ENCODE measurements around the gene APOBEC3B.
"Not testable (repeated sequence)": the region's sequence is repeated elsewhere in the genome, so short reads cannot be mapped to it uniquely, and the experiment has no call there.

APOBEC3B gene

GRCh38 chr22:38968801-38969200, 13.3 kb upstream of the APOBEC3B start:
- DNase-seq = no peak

GRCh38 chr22:38970551-38970950, 11.6 kb upstream of the APOBEC3B start:
- no peak for DNase-seq

GRCh38 chr22:38971202-38971601, 10.9 kb upstream of the APOBEC3B start:
- no peak for DNase-seq

GRCh38 chr22:38971791-38972190, 10.4 kb upstream of the APOBEC3B start:
- DNase-seq = no peak

GRCh38 chr22:38972558-38972957, 9.6 kb upstream of the APOBEC3B start:
- DNase-seq = no peak

- peak; percentile 49 for DNase-seq
Measured at GRCh38 chr22:38973289-38974169, 8.6 kb upstream of the APOBEC3B start.

DNA sequence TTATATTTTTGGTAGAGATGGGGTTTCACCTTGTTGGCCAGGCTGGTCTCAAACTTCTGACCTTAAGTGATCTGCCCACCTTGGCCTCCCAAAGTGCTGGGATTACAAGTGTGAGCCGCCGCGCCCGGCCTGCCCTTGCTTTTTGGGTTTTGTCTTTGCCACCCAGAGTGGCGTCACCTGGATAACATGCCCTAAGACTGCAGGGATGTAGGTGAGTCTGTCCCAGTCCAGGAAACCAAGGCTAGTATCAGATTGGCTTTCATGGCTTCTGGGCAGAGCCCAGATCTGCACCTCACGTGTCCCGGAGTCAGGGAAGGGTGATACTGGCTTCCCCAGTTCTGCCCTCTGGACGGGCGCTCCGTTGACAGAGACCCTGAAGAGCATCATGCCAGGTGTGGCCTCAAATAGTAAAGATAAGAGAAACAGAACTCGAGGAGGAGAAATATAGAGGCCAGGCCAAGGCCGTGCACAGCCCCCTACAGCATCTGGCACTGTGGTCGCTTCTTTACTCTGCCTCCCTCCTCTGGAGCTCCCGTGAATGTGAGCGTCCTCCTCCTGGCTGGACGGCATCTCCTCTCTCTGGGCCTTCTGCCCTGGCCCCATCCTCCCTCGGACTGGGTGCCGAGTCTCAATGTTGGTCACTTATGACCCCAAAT, 7.8 kb upstream of the APOBEC3B start:
- no peak for DNase-seq

GRCh38 chr22:38974826-38975175, 7.3 kb upstream of the APOBEC3B start:
- DNase-seq = no peak

- not testable (repeated sequence) for DNase-seq
Measured at GRCh38 chr22:38977289-38977688, 4.9 kb upstream of the APOBEC3B start.

- DNase-seq = not testable (repeated sequence)
Measured at GRCh38 chr22:38980587-38980986, 1.6 kb upstream of the APOBEC3B start.

- no peak for DNase-seq
Measured at GRCh38 chr22:38981005-38981991, 849 bp upstream of the APOBEC3B start.

GRCh38 chr22:38984224-38984623, 2.1 kb downstream of the APOBEC3B start:
- DNase-seq = no peak

GRCh38 chr22:38984784-38985757, 2.9 kb downstream of the APOBEC3B start:
- peak; percentile 80 for DNase-seq

- DNase-seq = no peak
Measured at GRCh38 chr22:38986629-38987028, 4.5 kb downstream of the APOBEC3B start.

DNA sequence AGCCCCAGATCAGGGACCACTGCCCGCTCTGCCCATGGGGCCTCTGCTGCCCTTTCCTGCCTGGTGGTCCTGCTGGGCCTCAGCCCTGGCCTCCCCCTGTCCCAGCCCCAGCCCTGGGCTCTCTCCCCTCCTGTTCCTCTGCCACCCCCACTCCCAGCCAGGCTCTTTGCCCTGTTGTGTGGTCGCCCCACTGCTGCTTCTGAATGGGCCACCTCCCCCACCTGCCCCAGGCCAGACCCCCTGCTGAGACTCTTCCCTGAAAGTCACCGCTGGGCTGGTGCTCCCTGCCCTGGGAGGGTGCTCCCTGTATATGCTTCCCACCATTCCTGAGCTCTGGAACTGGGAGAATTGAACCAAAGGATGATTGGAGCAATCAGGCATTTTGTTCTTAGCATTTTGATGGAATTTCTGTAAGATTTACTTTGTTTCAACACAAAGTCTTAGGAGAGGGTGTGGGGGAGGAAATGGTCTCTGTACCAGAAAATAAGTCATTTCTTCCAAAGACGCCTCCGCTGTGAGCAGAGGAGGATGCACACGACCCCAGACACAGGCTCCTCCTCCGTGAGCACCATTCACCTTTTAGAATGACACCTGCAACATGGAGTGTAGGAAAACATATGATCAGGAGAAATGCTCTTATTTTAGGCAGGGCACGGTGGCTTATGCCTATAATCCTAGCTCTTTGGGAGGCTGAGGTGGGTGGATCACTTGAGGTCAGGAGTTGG, 5.2 kb downstream of the APOBEC3B start:
- no peak for DNase-seq

DNA sequence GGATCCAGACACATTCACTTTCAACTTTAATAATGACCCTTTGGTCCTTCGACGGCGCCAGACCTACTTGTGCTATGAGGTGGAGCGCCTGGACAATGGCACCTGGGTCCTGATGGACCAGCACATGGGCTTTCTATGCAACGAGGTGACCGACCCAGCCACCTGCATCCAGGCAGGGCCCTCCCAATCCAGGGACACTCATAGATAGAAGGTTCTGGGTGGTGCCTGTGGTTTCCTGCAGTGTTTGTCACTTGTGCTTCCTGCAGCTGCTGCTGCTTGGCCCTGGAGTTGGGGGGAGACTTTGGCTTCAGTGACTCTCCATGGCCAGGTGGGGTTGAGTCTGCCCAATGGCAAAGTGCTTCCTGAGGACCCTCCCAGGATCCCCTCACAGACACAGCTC, 7.3 kb downstream of the APOBEC3B start:
- no peak for DNase-seq

DNA sequence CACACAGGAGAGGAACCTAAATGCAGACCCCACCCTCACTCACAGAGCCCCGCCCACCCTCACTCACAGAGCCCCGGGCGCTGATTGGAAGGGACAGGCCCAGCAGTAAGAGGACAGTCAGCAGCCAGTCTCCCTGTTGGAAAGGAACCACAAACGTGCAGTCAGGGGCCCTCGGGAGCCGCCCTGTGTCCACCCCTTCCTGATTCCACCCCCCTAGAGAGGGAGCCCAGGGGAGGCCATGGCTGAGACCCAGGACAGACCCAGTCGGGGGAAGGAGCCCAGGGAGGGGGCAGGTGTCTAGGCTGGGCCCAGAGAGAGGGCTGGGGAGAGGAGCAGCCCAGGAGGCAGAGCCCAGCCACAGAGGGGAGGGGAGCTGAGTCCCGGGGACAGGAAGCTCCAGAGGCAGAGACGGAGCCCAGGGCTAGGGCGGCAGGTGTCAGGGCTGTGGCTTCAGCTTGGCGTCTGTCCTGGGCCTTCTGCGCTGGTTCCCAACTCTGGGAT, 10.8 kb downstream of the APOBEC3B start:
- DNase-seq = not testable (repeated sequence)

- no peak for DNase-seq
Measured at GRCh38 chr22:38996105-38996504, 14.0 kb downstream of the APOBEC3B start.

- DNase-seq = no peak
Measured at GRCh38 chr22:38997518-38997917, 15.4 kb downstream of the APOBEC3B start.

DNA sequence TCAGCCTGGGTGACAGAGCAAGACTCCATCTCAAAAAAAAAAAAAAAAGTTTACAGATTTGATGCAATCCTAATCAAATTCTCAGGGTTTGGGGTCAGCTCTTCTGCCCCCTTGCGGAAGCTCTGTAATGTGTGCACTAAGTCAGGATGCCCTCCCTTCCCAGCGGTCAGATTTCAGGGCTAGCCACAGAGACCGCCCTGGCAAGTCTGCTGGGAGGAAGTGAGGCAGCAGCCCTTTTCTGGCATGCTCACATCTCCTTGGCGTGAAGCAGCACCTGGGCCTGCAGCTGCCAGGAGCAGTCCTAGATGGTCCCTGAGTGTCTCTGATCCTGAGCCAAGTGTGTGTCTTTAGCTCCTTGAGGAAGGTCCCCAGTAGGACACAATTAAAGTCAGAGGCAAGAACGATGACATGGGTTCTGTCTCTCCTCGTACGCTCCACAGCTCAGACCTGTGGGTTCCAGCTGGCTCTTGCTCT, 21.1 kb downstream of the APOBEC3B start:
- peak; percentile 87 for DNase-seq

GRCh38 chr22:39007177-39007576, 25.0 kb downstream of the APOBEC3B start:
- no peak for DNase-seq
